GM03348 (cell line): ENCODE data around the gene BRD3OS.
"Not testable (repeated sequence)": the region's sequence is repeated elsewhere in the genome, so short reads cannot be mapped to it uniquely, and the experiment has no call there.

ENCODE experiments used
- DNase-seq: peaks from one replicate; pipeline ENCODE4 v3.0.0; 2012; ENCODE audit warnings: low spot score

The BRD3OS gene

DNA sequence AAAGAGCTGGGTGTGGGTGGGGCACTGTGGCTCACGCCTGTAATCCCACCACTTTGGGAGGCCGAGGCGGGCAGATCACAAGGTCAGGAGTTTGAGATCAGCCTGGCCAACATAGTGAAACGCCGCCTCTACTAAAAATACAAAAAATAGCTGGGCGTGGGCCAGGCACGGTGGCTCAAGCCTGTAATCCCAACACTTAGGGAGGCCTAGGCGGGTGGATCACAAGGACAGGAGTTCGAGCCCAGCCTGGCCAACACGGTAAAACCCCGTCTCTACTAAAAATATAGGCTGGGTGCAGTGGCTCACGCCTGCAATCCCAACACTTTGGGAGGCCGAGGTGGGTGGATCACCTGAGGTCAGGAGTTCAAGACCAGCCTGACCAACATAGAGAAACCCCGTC lies 36.5 kb upstream of the BRD3OS start:
- not testable (repeated sequence) for DNase-seq

DNA sequence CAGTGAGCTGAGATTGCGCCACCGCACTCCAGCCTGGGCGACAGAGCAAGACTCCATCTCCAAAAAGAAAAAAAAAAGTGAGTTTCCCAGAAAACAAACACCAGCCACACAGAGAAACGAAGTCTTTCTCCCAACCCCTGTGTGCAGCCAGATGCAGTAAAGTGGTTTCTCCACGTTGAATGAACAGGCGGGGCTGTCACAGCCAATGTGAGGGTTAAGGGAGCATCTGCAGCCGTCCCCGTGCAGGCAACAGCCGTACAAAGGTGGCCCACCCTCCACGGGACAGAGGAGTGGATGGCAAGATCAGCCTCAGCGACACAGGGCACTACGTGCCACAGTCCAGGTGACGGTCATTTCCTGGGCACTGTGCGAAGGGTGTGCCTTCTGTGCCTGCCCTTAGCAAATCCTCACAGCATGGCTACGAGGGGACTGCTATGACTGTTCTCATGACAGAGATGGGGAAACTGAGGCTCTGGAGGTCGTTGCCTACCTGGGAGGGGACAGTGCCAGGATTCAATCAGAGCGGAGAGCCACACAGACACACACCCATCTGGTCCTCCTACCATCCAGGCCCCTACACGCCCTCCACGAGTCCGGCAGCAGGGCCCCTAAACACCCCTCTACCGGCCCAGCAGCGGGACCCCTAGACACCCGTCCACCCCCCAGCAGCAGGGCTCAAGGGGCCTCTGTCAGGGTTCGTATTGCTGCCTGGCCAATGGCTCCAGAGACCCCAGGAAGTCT lies 35.5 kb upstream of the BRD3OS start:
- no peak for DNase-seq

DNA sequence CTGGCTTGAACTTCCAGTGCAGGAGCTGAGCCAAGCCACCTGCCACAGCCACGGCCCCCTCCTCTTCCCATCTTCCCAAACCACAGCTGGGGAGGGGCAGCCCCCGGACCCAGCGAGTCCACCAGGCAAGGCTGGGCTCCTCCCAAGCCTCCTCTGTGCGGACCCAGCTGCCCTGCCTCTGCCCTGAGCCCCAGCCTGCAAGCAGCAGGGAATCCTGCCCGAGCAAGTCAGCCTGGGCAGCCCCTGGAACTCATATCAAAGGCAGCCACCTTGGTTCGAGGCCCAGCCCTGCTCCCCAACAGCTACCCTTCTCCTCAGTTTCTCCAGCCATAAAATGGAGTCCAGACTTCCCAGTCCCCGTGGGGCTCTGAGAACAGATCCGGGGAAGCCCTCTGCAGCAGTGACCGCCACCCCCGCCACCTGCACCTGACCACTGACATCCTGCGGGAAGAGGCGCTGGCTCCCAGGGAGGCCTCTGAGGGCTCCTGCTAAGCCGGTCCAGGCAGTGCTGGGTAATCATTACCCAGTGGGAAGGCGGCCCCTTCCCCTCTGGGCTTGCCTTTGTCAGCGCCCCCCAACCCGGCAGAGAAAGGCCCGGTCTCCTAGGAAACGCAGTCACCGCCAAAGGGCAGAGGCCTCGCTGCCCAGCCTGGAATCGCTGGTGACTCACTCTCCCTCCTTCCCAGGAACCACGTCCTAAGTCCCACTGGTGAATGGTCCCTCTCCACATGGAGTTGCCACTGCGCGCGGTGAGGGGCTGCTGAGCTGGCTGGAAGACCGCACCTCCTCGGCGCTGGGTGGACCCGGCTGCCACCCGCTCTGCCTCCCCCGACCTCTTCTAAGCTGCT lies 34.7 kb upstream of the BRD3OS start:
- DNase-seq, result peak; percentile 85

DNA sequence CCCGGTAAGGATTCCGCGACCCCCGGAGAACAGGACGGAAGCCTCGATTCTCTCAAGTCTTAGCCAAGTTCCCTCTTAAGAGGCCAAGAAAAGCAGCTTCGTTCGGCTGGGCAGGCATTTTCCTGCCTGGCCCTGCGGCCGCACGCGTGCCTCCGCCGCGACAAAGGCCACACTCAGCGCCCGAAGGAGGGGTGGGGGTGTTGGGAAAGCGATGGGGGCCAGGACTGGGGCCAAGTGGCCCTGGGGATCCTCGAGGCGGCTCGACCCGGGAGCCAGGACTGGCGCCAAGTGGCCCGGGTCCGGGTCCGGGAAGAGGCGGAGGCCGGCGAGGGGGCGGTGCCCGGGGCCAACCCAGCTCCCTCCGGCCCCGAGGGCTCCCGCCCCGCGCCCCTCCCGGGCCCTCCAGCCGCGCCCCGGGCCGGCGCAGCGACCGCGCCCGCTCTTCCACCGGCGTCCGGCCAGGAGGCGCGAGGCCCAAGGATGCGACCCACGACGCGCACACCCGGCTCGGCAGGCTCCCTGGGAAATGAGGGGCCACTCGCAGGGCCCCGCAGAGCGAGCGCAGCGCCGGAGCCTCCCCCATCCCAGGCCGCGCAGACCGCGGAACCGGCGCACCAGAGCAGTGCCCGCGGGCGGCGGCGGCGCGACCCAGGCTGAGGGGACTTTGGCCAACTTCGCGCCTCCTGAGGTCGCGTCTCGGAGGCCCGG lies 33.9 kb upstream of the BRD3OS start:
- DNase-seq, result peak; percentile 65

DNA sequence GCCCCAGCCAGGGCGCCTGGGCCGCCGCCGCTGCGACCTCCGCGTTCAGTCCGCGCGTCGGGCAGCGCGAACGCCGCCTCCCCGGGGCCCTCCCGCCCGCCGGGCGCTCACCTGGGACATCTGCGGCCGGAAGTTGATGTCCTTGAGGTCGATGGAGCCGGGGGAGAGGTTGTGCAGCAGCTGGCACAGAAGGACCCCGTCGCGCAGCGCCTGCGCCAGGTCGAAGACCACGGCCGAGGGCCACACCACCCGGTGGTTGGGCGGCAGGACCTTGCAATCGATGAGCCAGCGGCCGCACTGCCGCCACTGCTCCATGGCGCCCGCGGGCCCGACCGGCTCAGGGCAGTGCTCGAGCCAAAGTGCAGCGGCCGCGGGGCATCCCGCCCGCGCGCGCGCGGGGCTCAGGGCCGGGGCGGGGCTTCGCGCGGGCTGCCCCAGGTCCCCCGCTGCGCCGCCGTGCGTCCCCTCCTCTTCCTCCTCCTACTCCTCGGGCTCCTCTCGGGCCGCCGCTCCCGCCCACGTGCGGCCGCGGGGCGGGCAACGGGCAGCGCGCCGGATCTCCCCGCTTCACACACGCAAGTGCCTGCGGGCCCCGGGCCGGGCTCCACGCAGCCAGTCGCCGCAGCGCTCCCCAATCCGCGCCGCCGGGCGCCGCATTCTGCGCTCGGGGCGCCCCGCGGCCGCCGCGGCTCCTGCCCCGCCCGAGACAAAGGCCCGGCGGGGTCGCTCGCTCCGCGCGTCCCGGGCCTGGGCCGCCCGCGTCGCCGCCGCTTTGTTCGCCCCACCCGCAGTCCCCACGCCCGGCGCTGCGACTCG lies 33.1 kb upstream of the BRD3OS start, which contains the start of gene VAV2:
TSS of gene VAV2 (minus strand) at position 361 of the 816 bp plus-strand sequence. CDS start at position 315, 46 bp downstream.
- peak; percentile 86 for DNase-seq

DNA sequence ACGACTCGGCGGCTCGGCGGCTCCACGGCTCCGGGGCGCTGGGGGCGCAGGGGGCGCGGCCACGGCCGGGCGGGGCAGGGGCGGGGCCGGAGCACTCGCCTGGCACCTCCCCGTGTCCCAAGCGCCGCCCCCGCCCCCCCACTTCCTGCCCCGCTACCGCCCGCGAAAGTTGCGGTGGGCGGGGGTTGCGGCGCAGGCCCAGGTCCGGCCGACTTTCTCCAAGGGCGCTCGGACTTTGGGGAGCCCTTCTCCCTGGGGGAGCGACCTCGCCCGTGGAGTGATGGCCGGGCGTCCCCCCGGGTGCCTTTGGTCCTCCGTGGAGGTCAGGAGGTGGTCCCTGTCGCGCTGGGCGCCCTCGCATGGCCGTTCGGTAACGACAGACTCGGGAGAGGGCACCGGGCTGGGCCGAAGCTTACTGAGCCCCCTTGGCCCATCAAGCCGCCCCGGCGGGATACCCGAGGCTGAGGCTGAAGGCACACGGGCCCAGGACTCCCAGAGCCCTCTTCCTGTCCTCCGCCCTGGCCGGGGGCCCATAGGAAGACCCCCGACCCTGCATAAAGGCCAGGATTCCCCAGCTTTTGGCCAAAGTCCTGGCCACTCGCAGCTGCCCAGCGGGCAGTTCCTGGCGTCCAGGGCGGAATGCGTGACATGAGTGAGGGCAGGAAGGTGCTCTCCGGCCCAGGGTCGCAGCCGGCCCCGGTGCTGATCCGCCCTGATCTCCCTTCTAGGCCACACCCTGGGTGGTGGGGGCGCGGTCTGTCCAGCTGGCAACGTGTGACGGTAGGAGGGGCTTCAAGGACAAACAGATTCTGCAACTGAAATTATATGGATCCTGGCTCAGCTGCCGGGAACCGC lies 32.3 kb upstream of the BRD3OS start:
- peak; percentile 96 for DNase-seq

DNA sequence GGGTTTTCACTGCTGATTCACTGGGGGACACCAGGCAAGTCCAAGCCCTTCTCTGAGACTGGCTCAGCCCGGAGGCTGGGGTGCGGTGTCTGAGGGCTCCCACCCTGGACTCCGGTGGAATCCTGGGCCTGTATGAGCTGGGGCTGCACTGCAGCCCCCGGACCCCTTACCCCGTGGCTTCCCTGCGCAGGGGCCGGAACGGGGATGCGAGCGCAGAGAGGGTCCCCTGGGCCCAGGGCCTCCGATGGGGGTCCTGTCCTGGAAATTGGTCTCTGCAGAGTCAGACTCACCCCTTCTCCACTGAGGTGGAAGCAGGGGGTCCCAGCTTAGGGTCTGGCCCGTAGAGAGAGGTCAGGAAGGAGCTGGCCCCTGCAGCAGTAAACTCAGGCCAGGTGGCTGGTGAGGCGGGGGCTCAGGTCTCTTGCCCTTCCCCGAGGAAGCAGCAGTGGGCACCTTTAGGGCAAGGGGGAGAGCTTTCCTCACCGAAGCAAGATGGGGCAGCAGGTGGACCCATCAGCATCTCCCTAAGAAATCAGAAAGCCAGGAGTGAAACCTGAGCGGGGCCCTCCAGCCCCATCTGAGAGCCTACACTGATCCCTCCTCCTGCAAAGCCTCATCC lies 31.5 kb upstream of the BRD3OS start:
- DNase-seq, result no peak

DNA sequence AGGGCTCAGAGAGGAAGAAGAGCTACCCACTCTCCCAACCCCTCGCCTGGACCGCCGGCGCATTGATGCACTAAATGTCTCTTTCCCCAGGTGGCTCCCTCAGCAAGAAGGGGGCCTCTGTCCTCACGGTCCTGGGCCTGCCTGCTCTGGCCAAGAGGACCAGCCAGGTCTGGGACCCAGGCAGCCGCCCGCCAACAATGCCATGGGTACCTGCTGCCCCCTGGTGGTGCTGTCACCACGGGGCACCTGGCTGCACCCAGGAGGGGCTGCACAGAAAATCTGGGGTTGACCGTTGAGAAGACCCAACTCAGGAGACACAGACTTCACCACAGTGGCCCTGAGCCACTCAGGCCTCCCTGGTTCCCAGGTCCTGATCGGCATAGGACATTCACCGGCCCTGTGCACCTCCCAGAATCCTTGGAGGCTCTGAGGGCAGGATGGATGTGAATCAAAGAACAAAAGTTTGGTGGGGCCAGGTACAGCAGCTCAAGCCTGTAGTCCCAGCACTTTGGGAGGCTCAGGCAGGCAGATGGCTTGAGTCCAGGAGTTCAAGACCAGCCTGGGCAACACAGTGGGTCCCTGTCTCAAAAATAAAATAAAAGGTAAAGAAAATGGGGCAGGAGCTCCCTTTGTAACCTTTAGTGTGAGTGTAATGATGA lies 30.8 kb upstream of the BRD3OS start:
- peak; percentile 91 for DNase-seq

DNA sequence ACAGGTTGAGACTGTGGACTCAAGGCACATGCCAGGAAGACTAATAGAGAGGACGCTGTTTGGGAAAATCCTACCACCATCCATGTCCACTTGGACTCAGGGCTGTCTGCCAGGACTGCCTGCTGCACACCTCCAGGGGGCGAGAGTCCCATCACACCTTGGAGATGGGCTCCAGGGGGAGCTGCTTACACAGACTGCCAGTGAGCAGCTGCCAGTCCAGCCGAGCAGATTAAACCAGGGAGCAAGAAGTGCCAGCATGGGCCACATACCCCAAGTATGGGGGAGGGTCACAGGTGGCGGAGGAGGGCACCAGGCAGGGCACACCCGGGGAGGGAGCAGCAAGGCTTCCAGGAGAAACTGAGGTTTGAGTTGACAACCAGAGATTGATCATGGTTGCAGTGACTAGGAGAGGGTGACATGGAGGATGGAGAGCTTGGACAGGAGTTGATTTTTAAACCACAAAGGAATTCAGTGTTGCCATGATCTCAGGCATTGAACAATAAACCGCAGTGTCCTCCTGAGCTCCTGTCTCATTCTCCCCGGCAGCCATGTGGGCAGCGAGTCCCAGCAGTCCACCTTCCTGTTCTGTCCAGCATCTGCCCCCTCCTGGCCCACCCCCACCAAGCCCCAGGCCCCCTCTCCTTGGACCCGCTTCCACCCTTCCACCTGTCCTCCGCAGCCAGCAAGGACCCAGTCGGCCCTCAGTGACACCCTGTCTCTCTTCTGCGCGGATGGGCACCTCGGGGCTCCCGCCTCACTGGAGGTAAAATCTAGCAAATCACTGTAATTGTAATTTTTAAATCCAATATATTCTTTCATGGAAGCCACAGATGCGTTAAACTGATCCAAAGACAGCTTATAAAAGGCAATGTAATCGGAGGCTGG lies 30.0 kb upstream of the BRD3OS start:
- DNase-seq, result no peak

DNA sequence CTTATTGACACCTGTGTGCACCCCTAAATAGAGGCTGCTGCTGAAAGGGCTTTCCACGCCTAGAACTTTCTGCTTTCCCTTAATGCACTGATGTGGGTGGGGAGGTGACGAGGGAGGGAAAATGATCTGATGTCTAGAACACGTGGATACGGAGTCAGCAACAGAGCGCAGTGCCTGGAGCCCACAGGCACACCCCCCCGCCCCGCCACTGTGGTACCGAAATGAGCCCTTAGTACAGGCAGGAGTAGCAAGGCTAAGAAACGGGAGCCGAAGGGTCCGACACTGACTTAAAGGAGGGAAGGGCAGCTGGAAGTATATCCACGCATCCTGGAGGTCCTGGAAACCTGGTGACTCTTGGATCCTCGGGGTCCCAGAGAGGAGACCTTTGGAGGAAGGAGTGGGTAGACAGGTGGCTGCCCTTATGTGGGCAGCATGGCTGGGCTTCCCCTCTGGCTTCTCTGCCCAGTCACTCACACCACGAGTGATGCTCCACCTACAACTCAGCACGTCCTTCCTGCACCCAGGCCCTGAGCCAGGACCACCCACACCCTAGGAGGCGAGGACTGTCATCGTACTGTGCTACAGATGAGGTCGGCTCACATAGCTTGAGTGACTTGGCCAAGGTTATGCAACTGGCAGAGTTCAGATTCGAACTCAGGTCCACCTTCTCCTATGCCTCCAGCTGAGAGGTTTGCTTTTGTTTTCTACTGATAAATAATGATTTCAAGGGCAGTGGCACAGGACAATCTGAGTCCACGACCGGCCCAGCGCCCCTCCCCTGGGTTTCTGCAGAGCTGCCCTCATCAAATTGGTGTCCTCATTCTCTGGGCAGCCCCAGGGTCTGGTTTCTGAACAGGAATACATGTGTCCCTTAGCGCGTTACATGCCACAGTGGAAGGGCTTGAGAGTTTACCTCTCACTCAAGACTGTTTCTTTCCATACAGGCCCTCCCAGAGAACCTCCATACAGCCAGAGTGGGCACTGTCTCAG lies 28.5 kb upstream of the BRD3OS start:
- DNase-seq, result no peak

DNA sequence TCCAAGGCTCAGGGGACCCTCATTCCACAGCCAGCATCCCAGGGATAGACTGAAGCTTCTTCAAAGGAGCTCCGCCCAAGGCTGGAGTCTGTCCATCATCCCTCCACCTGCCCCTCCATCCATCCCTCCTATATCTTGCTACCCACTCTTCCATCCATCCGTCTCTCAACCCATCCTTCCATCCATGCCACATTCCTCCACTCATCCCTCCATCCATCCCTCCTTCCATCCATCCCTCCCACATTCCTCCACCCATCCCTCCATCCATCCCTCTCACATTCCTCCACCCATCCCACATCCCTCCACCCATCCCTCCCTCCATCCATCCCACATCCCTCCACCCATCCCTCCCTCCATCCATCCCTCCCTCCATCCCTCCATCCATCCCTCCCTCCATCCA lies 27.7 kb upstream of the BRD3OS start:
- no peak for DNase-seq

DNA sequence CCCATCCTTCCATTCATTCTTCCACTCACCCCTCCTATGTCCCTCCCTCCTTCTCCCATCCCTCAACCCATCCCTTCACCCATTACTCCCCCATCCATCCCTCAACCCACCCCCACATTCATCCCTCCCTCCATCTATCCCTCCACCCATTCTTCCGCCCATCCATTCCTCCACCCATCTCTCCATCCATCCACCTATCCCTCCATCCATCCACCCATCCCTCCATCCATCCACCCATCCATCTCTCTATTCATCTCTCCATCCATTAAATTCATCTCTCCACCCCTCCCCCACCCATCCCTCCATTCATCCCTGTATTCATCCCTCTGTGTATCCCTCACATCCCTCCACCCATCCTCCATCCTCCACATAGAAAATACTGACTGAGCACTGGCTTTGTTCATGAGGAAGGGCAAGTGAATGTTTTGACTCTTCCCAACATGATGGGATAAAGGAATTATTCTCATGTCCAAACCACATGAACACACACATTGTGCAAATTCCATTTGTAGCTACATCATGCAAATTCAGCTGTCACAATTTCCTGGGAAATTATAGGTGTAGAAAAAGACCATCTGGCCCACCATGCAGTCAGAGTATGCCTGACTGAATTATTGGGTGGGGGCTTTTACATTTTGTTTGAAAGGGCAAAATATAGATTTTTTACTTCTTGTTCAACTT lies 26.2 kb upstream of the BRD3OS start:
- peak; percentile 52 for DNase-seq

DNA sequence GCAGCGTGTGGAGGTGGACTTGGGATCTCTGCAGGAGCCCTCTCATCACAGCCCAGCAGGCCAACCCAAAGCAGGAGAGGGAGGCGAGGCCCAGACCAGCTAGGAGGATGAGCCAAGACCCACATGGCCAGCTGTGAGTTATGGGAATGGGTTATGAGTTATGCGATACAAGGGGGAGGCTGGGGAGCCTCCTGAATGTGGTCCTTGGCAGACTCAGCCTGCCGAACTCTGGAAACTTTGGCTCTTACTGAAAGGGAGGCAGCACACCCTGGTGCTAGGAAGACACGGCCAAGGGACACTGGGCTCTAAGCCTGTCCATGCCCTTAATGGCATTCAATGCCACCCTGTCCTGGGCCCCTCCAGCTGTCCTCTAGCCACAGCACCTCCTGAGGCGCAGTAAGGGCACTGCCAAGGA lies 25.4 kb upstream of the BRD3OS start:
- DNase-seq, result no peak

DNA sequence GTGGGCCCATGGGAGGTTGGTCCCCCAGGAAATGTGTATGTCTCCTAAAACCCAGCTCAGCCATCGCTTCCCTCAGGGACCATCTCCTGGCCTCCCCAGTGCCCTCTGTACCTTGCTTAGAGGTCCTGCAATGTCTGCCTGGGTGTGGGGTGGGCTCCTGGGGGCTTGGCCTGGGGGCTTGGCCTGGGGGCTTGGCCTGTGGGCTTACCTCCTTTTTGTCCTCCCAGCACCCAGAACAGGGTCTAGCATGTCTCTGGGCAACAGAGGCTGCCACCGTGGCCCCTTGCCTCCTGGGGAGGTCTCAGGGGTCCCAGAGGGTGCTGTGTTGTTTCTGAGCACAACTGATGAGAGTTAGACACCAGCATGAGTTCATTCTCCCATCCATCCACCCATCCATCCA lies 22.5 kb upstream of the BRD3OS start:
- DNase-seq, result no peak

DNA sequence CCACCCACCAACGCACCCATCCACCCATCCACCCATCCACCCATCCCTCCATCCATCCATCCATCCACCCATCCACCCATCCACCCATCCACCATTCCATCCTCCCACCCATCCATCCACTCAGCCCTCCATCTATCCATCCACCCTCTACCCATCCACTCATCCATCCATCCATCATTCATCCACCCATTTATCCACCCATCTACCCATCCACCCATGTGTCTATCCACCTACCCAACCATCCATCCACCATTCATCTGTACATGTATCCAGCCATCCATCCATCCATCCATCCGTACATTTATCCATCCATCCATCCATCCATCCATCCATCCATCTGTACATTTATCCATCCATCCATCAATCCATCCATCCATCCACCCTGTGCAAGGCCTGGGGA lies 22.0 kb upstream of the BRD3OS start:
- no peak for DNase-seq

DNA sequence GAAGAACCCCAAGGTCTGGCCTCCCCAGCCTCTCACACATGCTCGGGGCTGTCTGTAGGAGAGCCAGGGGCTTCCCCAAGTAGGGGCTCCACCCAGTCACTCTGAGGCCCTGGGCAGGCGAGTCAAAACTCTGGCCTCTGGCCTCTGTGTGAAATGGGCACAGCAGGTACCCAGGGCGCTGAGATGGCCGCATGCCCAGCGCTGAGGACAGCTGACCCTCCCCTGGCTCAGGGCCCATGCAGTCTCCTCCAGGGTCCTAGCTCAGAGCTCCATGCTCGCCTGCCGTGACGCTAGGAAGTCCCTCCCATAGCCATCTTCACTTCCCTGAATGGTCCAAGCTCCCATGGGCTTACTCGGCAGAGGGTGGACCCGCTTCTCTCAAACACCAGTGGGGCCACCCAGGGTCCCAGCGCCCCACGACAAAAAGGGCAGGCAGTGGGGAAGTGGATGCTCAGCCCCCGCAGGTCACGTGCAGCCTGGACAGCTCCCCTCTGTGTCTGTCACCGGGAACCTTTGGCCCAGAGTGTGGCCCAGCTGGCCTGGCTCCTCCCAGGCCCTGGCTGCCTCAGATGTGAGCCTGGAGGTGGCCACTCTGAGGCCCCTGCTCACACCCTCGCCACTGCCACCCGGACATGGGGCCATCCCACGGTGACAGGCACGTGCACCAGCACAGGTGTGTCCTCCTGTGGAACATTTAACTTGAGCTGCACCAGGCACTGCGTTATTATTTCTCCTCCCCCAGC lies 21.0 kb upstream of the BRD3OS start:
- DNase-seq, result no peak
